ENCODE data around the gene KMT2E.
A peak's percentile ranks its signal among the peaks of the same experiment; 100 is the strongest.
"Not testable (repeated sequence)": the region's sequence is repeated elsewhere in the genome, so short reads cannot be mapped to it uniquely, and the experiment has no call there.

KMT2E gene

GRCh38 chr7:104973909-104974415 lies 40.0 kb upstream of the KMT2E start:
- Histone ChIP-seq H3K4me1 (peaks cover 0 to 87% (median 66%) of the 10 kb centered on the region in 4 donors), H3K9me3 (no peaks in the 10 kb centered on the region), H3K36me3 (no peaks in the 10 kb centered on the region), H3K4me3 (no peak overlapping the region), H3K27ac (peak overlapping the region; percentile 54 to 57), H3K27me3 (no peaks in the 10 kb centered on the region)
- no peak for TF ChIP-seq CTCF (IDR thresholded peaks at IDR 0.05)
- DNase-seq = no peak
- intact Hi-C loops (cut with DNase I; ENCODE audit: low total_unique reads) = no loop called here

- H3K36me3 ChIP-seq; H3K27me3 ChIP-seq; H3K9me3 ChIP-seq; intact Hi-C loops (cut with DNase I; ENCODE audit: low total_unique reads); H3K27ac ChIP-seq; H3K4me3 ChIP-seq; DNase-seq: not testable (repeated sequence)
- H3K4me1 ChIP-seq = peaks cover 0 to 82% (median 68%) of the 10 kb centered on the region in 4 donors
These were observed 38.5 kb upstream of the KMT2E start for GRCh38 chr7:104975553-104975952.

- no peaks in the 10 kb centered on the region for H3K27me3 ChIP-seq
- H3K27ac ChIP-seq = peak overlapping the region; percentile 66 to 90
- no peaks in the 10 kb centered on the region for H3K9me3 ChIP-seq
- no peaks in the 10 kb centered on the region for H3K36me3 ChIP-seq
- no peak for TF ChIP-seq CTCF (IDR thresholded peaks at IDR 0.05)
- peaks cover 0 to 81% (median 59%) of the 10 kb centered on the region in 4 donors for H3K4me1 ChIP-seq
- no peak overlapping the region for H3K4me3 ChIP-seq
- intact Hi-C loops (cut with DNase I; ENCODE audit: low total_unique reads) = no loop called here
- no peak for DNase-seq
These were observed 36.9 kb upstream of the KMT2E start for GRCh38 chr7:104976966-104977636.

- H3K4me1 ChIP-seq = peaks cover 0 to 79% (median 58%) of the 10 kb centered on the region in 4 donors
- H3K27ac ChIP-seq = peak overlapping the region; percentile 66 to 90
- DNase-seq = peak in 1 of 2 donors; percentile 64
- H3K27me3 ChIP-seq = no peaks in the 10 kb centered on the region
- H3K4me3 ChIP-seq = no peak overlapping the region
- TF ChIP-seq CTCF (IDR thresholded peaks at IDR 0.05) = no peak
- no peaks in the 10 kb centered on the region for H3K9me3 ChIP-seq
- no peaks in the 10 kb centered on the region for H3K36me3 ChIP-seq
- intact Hi-C loops (cut with DNase I; ENCODE audit: low total_unique reads) = no loop called here
These were observed 35.5 kb upstream of the KMT2E start for GRCh38 chr7:104978460-104978859.

- peak overlapping the region; percentile 66 to 90 for H3K27ac ChIP-seq
- no peak for TF ChIP-seq CTCF (IDR thresholded peaks at IDR 0.05)
- H3K27me3 ChIP-seq = no peaks in the 10 kb centered on the region
- intact Hi-C loops (cut with DNase I; ENCODE audit: low total_unique reads) = no loop called here
- no peak overlapping the region for H3K4me3 ChIP-seq
- peaks cover 0 to 70% (median 52%) of the 10 kb centered on the region in 4 donors for H3K4me1 ChIP-seq
- peak in 1 of 2 donors; percentile 75 for DNase-seq
- no peaks in the 10 kb centered on the region for H3K9me3 ChIP-seq
- no peaks in the 10 kb centered on the region for H3K36me3 ChIP-seq
These were observed 34.7 kb upstream of the KMT2E start for GRCh38 chr7:104979167-104979841.

GRCh38 chr7:104980440-104980839 lies 33.6 kb upstream of the KMT2E start:
- H3K27ac ChIP-seq = peak overlapping the region; percentile 66 to 90
- no peak for TF ChIP-seq CTCF (IDR thresholded peaks at IDR 0.05)
- H3K4me3 ChIP-seq = no peak overlapping the region
- no peaks in the 10 kb centered on the region for H3K36me3 ChIP-seq
- H3K9me3 ChIP-seq = no peaks in the 10 kb centered on the region
- no peak for DNase-seq
- peaks cover 0 to 78% (median 62%) of the 10 kb centered on the region in 4 donors for H3K4me1 ChIP-seq
- no peaks in the 10 kb centered on the region for H3K27me3 ChIP-seq
- intact Hi-C loops (cut with DNase I; ENCODE audit: low total_unique reads) = no loop called here
